Coronary artery (tissue), 2 donors: ENCODE results near the gene OSGEPL1.
A peak's percentile ranks its signal among the peaks of the same experiment; 100 is the strongest.

Experiments
- DNase-seq: peaks from one replicate; pipeline ENCODE4 v3.0.0-alpha.2; 2017; ENCODE audit warnings: low spot score
- H3K27ac ChIP-seq, 2 donors: fragments of 200-600 bp; sonication (generic); one replicate each; pipeline ENCODE4 v1.5.1; 2016 to 2019
- H3K4me3 ChIP-seq: fragments of 200-600 bp; sonication (generic); 2 replicates; pipeline ENCODE4 v1.5.1; 2016; ENCODE audit warnings: mild to moderate bottlenecking, moderate library complexity
- CTCF ChIP-seq: fragments of 200-600 bp; sonication (generic); IDR thresholded peaks from one replicate; pipeline ENCODE4 v1.5.1; 2019; ENCODE audit warnings: antibody characterized with exemption

The OSGEPL1 gene

DNA sequence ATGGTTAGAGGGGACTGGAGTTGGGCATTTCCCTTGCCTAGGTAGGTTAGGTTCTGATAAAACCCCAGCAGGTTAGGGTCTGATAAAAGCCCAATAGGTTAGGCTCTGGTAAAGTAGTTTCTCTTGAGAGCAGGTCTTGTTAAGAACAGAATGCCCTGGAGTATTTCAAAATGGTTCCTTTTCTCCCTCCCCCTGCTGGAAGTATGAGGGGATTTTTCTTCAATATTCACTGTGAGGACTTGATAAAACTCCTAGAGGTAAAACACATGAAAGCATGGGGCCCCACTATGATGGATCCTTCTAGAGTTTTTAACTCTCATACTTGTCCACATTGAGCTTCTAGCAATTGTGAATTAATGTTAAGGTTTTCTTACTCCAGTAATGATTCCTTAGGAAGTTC is 60.5 kb downstream of the OSGEPL1 start:
- no peak for TF ChIP-seq CTCF
- no peak for DNase-seq
- Histone ChIP-seq H3K4me3 (no peak overlapping the region), H3K27ac (no peak overlapping the region)

- TF ChIP-seq CTCF = no peak
Measured at GRCh38 chr2:189700681-189701080, 61.9 kb downstream of the OSGEPL1 start.

DNA sequence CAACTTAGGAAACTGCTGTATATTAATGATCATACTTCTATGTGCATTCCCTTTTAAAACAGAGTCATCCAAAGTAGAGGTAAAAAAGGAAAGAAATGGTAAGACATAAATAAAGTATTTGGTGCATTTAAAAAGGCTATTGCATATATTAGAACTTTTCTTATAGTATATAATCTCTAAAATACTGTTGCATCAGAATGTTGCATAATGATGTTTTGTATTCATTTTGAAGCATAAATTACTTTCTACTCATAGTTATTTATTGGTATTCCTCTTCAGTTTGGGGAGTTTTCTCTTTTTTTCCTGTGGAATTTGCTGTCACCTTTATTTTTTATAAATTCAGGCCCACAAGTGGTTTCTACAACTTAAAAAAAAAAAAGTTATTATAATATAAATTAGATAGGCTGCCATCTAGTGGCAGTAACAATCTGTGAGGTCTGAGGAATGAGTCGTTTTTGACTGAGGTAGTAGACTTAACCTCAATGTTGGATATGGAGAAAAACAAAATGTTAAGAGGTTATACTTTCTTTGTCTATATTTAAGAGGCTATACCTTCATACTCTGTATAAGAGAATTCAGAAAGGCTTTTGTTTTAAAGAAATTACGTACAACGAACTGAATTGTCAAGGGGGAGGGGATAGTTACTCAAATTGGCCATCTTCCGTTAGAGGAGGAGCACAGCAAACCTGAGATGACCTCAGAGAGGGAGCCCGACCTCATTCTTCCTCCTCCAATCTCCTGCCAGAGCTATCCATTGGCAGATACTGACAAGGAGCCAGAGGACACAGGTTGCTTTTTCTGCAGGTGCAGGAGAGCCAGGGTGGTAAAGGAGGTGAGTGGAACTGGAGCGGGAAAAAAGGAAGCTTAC is 64.3 kb downstream of the OSGEPL1 start:
- peak; percentile 53 for TF ChIP-seq CTCF
- no peak for DNase-seq
- no peak overlapping the region for H3K27ac ChIP-seq

More at GRCh38 chr2:189700681-189701080, 61.9 kb downstream of the OSGEPL1 start:
- DNase-seq = no peak
- Histone ChIP-seq H3K4me3 (no peak overlapping the region), H3K27ac (no peak overlapping the region)

More for the DNA sequence above, 64.3 kb downstream of the OSGEPL1 start:
- no peak overlapping the region for H3K4me3 ChIP-seq
